ENCODE data around the gene TYMP.

GRCh38 chr22:50568626-50569025 is 38.8 kb upstream of the TYMP start:
- TF ChIP-seq HOXA7 (CRISPR knock-in tag; IDR thresholded peaks at IDR 0.05) = no peak
- no peak for TF ChIP-seq ZFP36 (IDR thresholded peaks at IDR 0.05; ENCODE audit: borderline replicate concordance, partially characterized antibody)
- no peak for TF ChIP-seq KDM5A (IDR thresholded peaks at IDR 0.05)
- no peak for TF ChIP-seq POLR2A (IDR thresholded peaks at IDR 0.05; ENCODE audit: low read length)
- TF ChIP-seq USF2 (IDR thresholded peaks at IDR 0.05) = no peak
- no peak for TF ChIP-seq CTCF (IDR thresholded peaks at IDR 0.05)
- TF ChIP-seq RARB (CRISPR knock-in tag; IDR thresholded peaks at IDR 0.05) = no peak
- no peak for TF ChIP-seq FOSL2 (IDR thresholded peaks at IDR 0.05)
- TF ChIP-seq FOSL2 (CRISPR knock-in tag; IDR thresholded peaks at IDR 0.05) = no peak
- no peak for TF ChIP-seq SMC3 (IDR thresholded peaks at IDR 0.05)
- TF ChIP-seq PBX3 (IDR thresholded peaks at IDR 0.05) = no peak
- TF ChIP-seq JUNB (IDR thresholded peaks at IDR 0.05) = no peak
- TF ChIP-seq EP300 (IDR thresholded peaks at IDR 0.05) = no peak

Measured in A549 (cell line).